AG09309 (cell line): ENCODE measurements around the gene GALNT18.

Experiments
- DNase-seq: peaks from one replicate; pipeline ENCODE4 v3.0.0-alpha.2; 2010; ENCODE audit warnings: low read depth
- H3K4me3 ChIP-seq: 2 replicates; pipeline ENCODE4 v1.5.1; 2011; ENCODE audit warnings: mild to moderate bottlenecking, low read depth, low read length, moderate library complexity; ENCODE audit not compliant: control insufficient read depth
- CTCF ChIP-seq: IDR thresholded peaks from 2 replicates; pipeline ENCODE4 v1.5.1; 2011; ENCODE audit warnings: mild to moderate bottlenecking, low read depth, low read length, inconsistent platforms; ENCODE audit not compliant: insufficient read depth, control insufficient read depth; ENCODE audit errors: missing control alignments

Gene GALNT18

GRCh38 chr11:11594162-11594561 is 27.6 kb downstream of the GALNT18 start:
- H3K4me3 ChIP-seq: no peak overlapping the region
- no peak for TF ChIP-seq CTCF
- no peak for DNase-seq

GRCh38 chr11:11592146-11592684 is 29.6 kb downstream of the GALNT18 start:
- TF ChIP-seq CTCF: no peak
- no peak for DNase-seq
- no peak overlapping the region for H3K4me3 ChIP-seq

- no peak for DNase-seq
- no peak for TF ChIP-seq CTCF
- H3K4me3 ChIP-seq: no peak overlapping the region
Measured at GRCh38 chr11:11589437-11589836, 32.4 kb downstream of the GALNT18 start.

GRCh38 chr11:11588891-11589290 is 32.9 kb downstream of the GALNT18 start:
- TF ChIP-seq CTCF: no peak

GRCh38 chr11:11588243-11588642 is 33.6 kb downstream of the GALNT18 start:
- DNase-seq: no peak
- TF ChIP-seq CTCF: no peak
- no peak overlapping the region for H3K4me3 ChIP-seq

More at GRCh38 chr11:11588891-11589290, 32.9 kb downstream of the GALNT18 start:
- DNase-seq: no peak
- no peak overlapping the region for H3K4me3 ChIP-seq

- no peak for DNase-seq
- no peak overlapping the region for H3K4me3 ChIP-seq
- TF ChIP-seq CTCF: no peak
Measured at GRCh38 chr11:11587122-11587521, 34.7 kb downstream of the GALNT18 start.

GRCh38 chr11:11586465-11586864 is 35.3 kb downstream of the GALNT18 start:
- no peak for TF ChIP-seq CTCF
- DNase-seq: no peak

More at GRCh38 chr11:11586465-11586864, 35.3 kb downstream of the GALNT18 start:
- no peak overlapping the region for H3K4me3 ChIP-seq
